Measurements from ENCODE around the gene KLK15.
"Not testable (repeated sequence)": the region's sequence is repeated elsewhere in the genome, so short reads cannot be mapped to it uniquely, and the experiment has no call there.

KLK15 gene

GRCh38 chr19:50792272-50793250 is 40.8 kb downstream of the KLK15 start:
- H3K9me3 ChIP-seq (ENCODE audit: control insufficient read depth in 5 of 5, low read length in 5 of 5): no peaks in the 10 kb centered on the region
- peaks cover 0 to 21% (median 8%) of the 10 kb centered on the region in 5 donors for H3K36me3 ChIP-seq (ENCODE audit: control insufficient read depth in 5 of 5, insufficient read depth in 5 of 5, low read length in 5 of 5)
- H3K4me1 ChIP-seq (ENCODE audit: control insufficient read depth in 5 of 5, insufficient read depth in 5 of 5, low read length in 5 of 5): no peaks in the 10 kb centered on the region
- H3K9ac ChIP-seq (ENCODE audit: low read length in 5 of 5): no peak overlapping the region
- H3K4me3 ChIP-seq (ENCODE audit: low read depth in 1 of 5, low read length in 5 of 5): no peak overlapping the region
- H3K27me3 ChIP-seq (ENCODE audit: control insufficient read depth in 5 of 5, insufficient read depth in 4 of 5, low read length in 5 of 5): peaks cover 0 to 11% (median 7%) of the 10 kb centered on the region in 5 donors
- H3K27ac ChIP-seq (ENCODE audit: low read depth, low read length): no peak overlapping the region

- Histone ChIP-seq H3K4me1 (ENCODE audit: control insufficient read depth in 5 of 5, insufficient read depth in 5 of 5, low read length in 5 of 5) (no peaks in the 10 kb centered on the region), H3K9me3 (ENCODE audit: control insufficient read depth in 5 of 5, low read length in 5 of 5) (no peaks in the 10 kb centered on the region), H3K36me3 (ENCODE audit: control insufficient read depth in 5 of 5, insufficient read depth in 5 of 5, low read length in 5 of 5) (peaks cover 0 to 13% (median 1%) of the 10 kb centered on the region in 5 donors), H3K27me3 (ENCODE audit: control insufficient read depth in 5 of 5, insufficient read depth in 4 of 5, low read length in 5 of 5) (peaks cover 0 to 11% (median 7%) of the 10 kb centered on the region in 5 donors), H3K4me3 (ENCODE audit: low read depth in 1 of 5, low read length in 5 of 5) (no peak overlapping the region), H3K9ac (ENCODE audit: low read length in 5 of 5) (no peak overlapping the region), H3K27ac (ENCODE audit: low read depth, low read length) (no peak overlapping the region)
These were observed 41.6 kb downstream of the KLK15 start for GRCh38 chr19:50791594-50792271.

- no peaks in the 10 kb centered on the region for H3K4me1 ChIP-seq (ENCODE audit: control insufficient read depth in 5 of 5, insufficient read depth in 5 of 5, low read length in 5 of 5)
- no peaks in the 10 kb centered on the region for H3K9me3 ChIP-seq (ENCODE audit: control insufficient read depth in 5 of 5, low read length in 5 of 5)
- H3K27me3 ChIP-seq (ENCODE audit: control insufficient read depth in 5 of 5, insufficient read depth in 4 of 5, low read length in 5 of 5): peaks cover 0 to 11% (median 7%) of the 10 kb centered on the region in 5 donors
- H3K36me3 ChIP-seq (ENCODE audit: control insufficient read depth in 5 of 5, insufficient read depth in 5 of 5, low read length in 5 of 5): peaks cover 0 to 7% (median 0%) of the 10 kb centered on the region in 5 donors
- no peak overlapping the region for H3K9ac ChIP-seq (ENCODE audit: low read length in 5 of 5)
- no peak overlapping the region for H3K27ac ChIP-seq (ENCODE audit: low read depth, low read length)
- H3K4me3 ChIP-seq (ENCODE audit: low read depth in 1 of 5, low read length in 5 of 5): no peak overlapping the region
These were observed 42.4 kb downstream of the KLK15 start for GRCh38 chr19:50790922-50791467.

- H3K9me3 ChIP-seq (ENCODE audit: control insufficient read depth in 5 of 5, low read length in 5 of 5): no peaks in the 10 kb centered on the region
- no peak within 1 kb of the TSS for H3K4me3 ChIP-seq (ENCODE audit: low read depth in 1 of 5, low read length in 5 of 5)
These were observed 43.0 kb downstream of the KLK15 start, which contains the start of gene ACP4 for GRCh38 chr19:50790396-50790795. Gene ACP4 (plus strand): TSS chr19:50790415. CDS start chr19:50790415, 0 bp downstream.

GRCh38 chr19:50785329-50785728 is 48.0 kb downstream of the KLK15 start:
- peaks cover 10 to 22% (median 13%) of the 10 kb centered on the region in 5 donors for H3K27me3 ChIP-seq (ENCODE audit: control insufficient read depth in 5 of 5, insufficient read depth in 4 of 5, low read length in 5 of 5)
- H3K4me3 ChIP-seq (ENCODE audit: low read depth in 1 of 5, low read length in 5 of 5): no peak overlapping the region
- H3K4me1 ChIP-seq (ENCODE audit: control insufficient read depth in 5 of 5, insufficient read depth in 5 of 5, low read length in 5 of 5): peaks cover 0 to 3% (median 0%) of the 10 kb centered on the region in 5 donors
- H3K27ac ChIP-seq (ENCODE audit: low read depth, low read length): no peak overlapping the region
- H3K9me3 ChIP-seq (ENCODE audit: control insufficient read depth in 5 of 5, low read length in 5 of 5): no peaks in the 10 kb centered on the region
- H3K36me3 ChIP-seq (ENCODE audit: control insufficient read depth in 5 of 5, insufficient read depth in 5 of 5, low read length in 5 of 5): no peaks in the 10 kb centered on the region
- H3K9ac ChIP-seq (ENCODE audit: low read length in 5 of 5): no peak overlapping the region

More at GRCh38 chr19:50790396-50790795, 43.0 kb downstream of the KLK15 start, which contains the start of gene ACP4:
- H3K36me3 ChIP-seq (ENCODE audit: control insufficient read depth in 5 of 5, insufficient read depth in 5 of 5, low read length in 5 of 5): peaks cover 0 to 4% (median 0%) of the 10 kb centered on the region in 5 donors
- H3K9ac ChIP-seq (ENCODE audit: low read length in 5 of 5): no peak within 1 kb of the TSS
- peaks cover 0 to 14% (median 7%) of the 10 kb centered on the region in 5 donors for H3K27me3 ChIP-seq (ENCODE audit: control insufficient read depth in 5 of 5, insufficient read depth in 4 of 5, low read length in 5 of 5)
- H3K4me1 ChIP-seq (ENCODE audit: control insufficient read depth in 5 of 5, insufficient read depth in 5 of 5, low read length in 5 of 5): no peaks in the 10 kb centered on the region
- no peak within 1 kb of the TSS for H3K27ac ChIP-seq (ENCODE audit: low read depth, low read length)

- no peak overlapping the region for H3K4me3 ChIP-seq (ENCODE audit: low read depth in 1 of 5, low read length in 5 of 5)
- H3K9me3 ChIP-seq (ENCODE audit: control insufficient read depth in 5 of 5, low read length in 5 of 5): no peaks in the 10 kb centered on the region
- no peak overlapping the region for H3K9ac ChIP-seq (ENCODE audit: low read length in 5 of 5)
- peaks cover 0 to 3% (median 0%) of the 10 kb centered on the region in 5 donors for H3K4me1 ChIP-seq (ENCODE audit: control insufficient read depth in 5 of 5, insufficient read depth in 5 of 5, low read length in 5 of 5)
- H3K27me3 ChIP-seq (ENCODE audit: control insufficient read depth in 5 of 5, insufficient read depth in 4 of 5, low read length in 5 of 5): peaks cover 16 to 28% (median 19%) of the 10 kb centered on the region in 5 donors
- no peaks in the 10 kb centered on the region for H3K36me3 ChIP-seq (ENCODE audit: control insufficient read depth in 5 of 5, insufficient read depth in 5 of 5, low read length in 5 of 5)
- H3K27ac ChIP-seq (ENCODE audit: low read depth, low read length): no peak overlapping the region
These were observed 48.7 kb downstream of the KLK15 start for GRCh38 chr19:50784710-50785109.

- not testable (repeated sequence) for H3K36me3 ChIP-seq (ENCODE audit: control insufficient read depth in 5 of 5, insufficient read depth in 5 of 5, low read length in 5 of 5); H3K27ac ChIP-seq (ENCODE audit: low read depth, low read length); H3K9ac ChIP-seq (ENCODE audit: low read length in 5 of 5); H3K4me1 ChIP-seq (ENCODE audit: control insufficient read depth in 5 of 5, insufficient read depth in 5 of 5, low read length in 5 of 5); H3K9me3 ChIP-seq (ENCODE audit: control insufficient read depth in 5 of 5, low read length in 5 of 5); H3K4me3 ChIP-seq (ENCODE audit: low read depth in 1 of 5, low read length in 5 of 5)
- H3K27me3 ChIP-seq (ENCODE audit: control insufficient read depth in 5 of 5, insufficient read depth in 4 of 5, low read length in 5 of 5): peaks cover 22 to 37% (median 28%) of the 10 kb centered on the region in 5 donors
These were observed 49.6 kb downstream of the KLK15 start for GRCh38 chr19:50783848-50784152.

GRCh38 chr19:50780753-50781435 is 52.5 kb downstream of the KLK15 start:
- peaks cover 0 to 3% (median 0%) of the 10 kb centered on the region in 5 donors for H3K4me1 ChIP-seq (ENCODE audit: control insufficient read depth in 5 of 5, insufficient read depth in 5 of 5, low read length in 5 of 5)
- peaks cover 0 to 2% (median 0%) of the 10 kb centered on the region in 5 donors for H3K9me3 ChIP-seq (ENCODE audit: control insufficient read depth in 5 of 5, low read length in 5 of 5)
- H3K9ac ChIP-seq (ENCODE audit: low read length in 5 of 5): no peak overlapping the region
- H3K36me3 ChIP-seq (ENCODE audit: control insufficient read depth in 5 of 5, insufficient read depth in 5 of 5, low read length in 5 of 5): no peaks in the 10 kb centered on the region
- peaks cover 30 to 51% (median 40%) of the 10 kb centered on the region in 5 donors for H3K27me3 ChIP-seq (ENCODE audit: control insufficient read depth in 5 of 5, insufficient read depth in 4 of 5, low read length in 5 of 5)
- no peak overlapping the region for H3K4me3 ChIP-seq (ENCODE audit: low read depth in 1 of 5, low read length in 5 of 5)
- H3K27ac ChIP-seq (ENCODE audit: low read depth, low read length): no peak overlapping the region

- peaks cover 0 to 2% (median 0%) of the 10 kb centered on the region in 5 donors for H3K9me3 ChIP-seq (ENCODE audit: control insufficient read depth in 5 of 5, low read length in 5 of 5)
- no peak overlapping the region for H3K27ac ChIP-seq (ENCODE audit: low read depth, low read length)
- H3K9ac ChIP-seq (ENCODE audit: low read length in 5 of 5): no peak overlapping the region
- no peak overlapping the region for H3K4me3 ChIP-seq (ENCODE audit: low read depth in 1 of 5, low read length in 5 of 5)
- H3K27me3 ChIP-seq (ENCODE audit: control insufficient read depth in 5 of 5, insufficient read depth in 4 of 5, low read length in 5 of 5): peaks cover 30 to 48% (median 43%) of the 10 kb centered on the region in 5 donors
- H3K4me1 ChIP-seq (ENCODE audit: control insufficient read depth in 5 of 5, insufficient read depth in 5 of 5, low read length in 5 of 5): peaks cover 0 to 3% (median 0%) of the 10 kb centered on the region in 5 donors
- H3K36me3 ChIP-seq (ENCODE audit: control insufficient read depth in 5 of 5, insufficient read depth in 5 of 5, low read length in 5 of 5): no peaks in the 10 kb centered on the region
These were observed 53.6 kb downstream of the KLK15 start for GRCh38 chr19:50779504-50780457.
